Kidney tubule cell (primary cell): ENCODE results near the gene TTC31.

Source experiments
- DNase-seq: peaks from one replicate; pipeline ENCODE4 v3.0.0-alpha.2; 2018; ENCODE audit warnings: low spot score

Gene TTC31

GRCh38 chr2:74505448-74506246, 22.8 kb downstream of the TTC31 start:
- DNase-seq = no peak

- DNase-seq = peak; percentile 98
Observed at GRCh38 chr2:74507145-74507925, 24.5 kb downstream of the TTC31 start, which contains the start of gene PCGF1. Gene PCGF1 (minus strand): TSS chr2:74507695. CDS start chr2:74507668, 27 bp downstream.

- DNase-seq = peak; percentile 61
Observed at GRCh38 chr2:74507926-74508520, 25.1 kb downstream of the TTC31 start.

GRCh38 chr2:74510272-74510671, 27.4 kb downstream of the TTC31 start:
- DNase-seq = no peak

- DNase-seq = no peak
Observed at GRCh38 chr2:74511104-74511989, 28.5 kb downstream of the TTC31 start.

- DNase-seq = no peak
Observed at GRCh38 chr2:74512744-74513604, 30.1 kb downstream of the TTC31 start.

- DNase-seq = no peak
Observed at GRCh38 chr2:74513605-74514367, 30.9 kb downstream of the TTC31 start.

GRCh38 chr2:74514368-74515270, 31.7 kb downstream of the TTC31 start, which contains the start of gene TLX2:
Gene TLX2 (plus strand): TSS chr2:74514450. CDS start chr2:74514807, 357 bp downstream.
- no peak for DNase-seq

- DNase-seq = no peak
Observed at GRCh38 chr2:74515271-74515980, 32.5 kb downstream of the TTC31 start.

GRCh38 chr2:74515981-74516633, 33.2 kb downstream of the TTC31 start:
- peak; percentile 46 for DNase-seq

GRCh38 chr2:74516650-74517049, 33.8 kb downstream of the TTC31 start:
- no peak for DNase-seq

GRCh38 chr2:74522516-74522915, 39.6 kb downstream of the TTC31 start:
- no peak for DNase-seq

- DNase-seq = no peak
Observed at GRCh38 chr2:74524005-74524404, 41.1 kb downstream of the TTC31 start.

- DNase-seq = no peak
Observed at GRCh38 chr2:74524955-74525716, 42.3 kb downstream of the TTC31 start.

- no peak for DNase-seq
Observed at GRCh38 chr2:74525717-74526648, 43.1 kb downstream of the TTC31 start, which contains the start of gene DQX1. Gene DQX1 (minus strand): TSS chr2:74526231. CDS start chr2:74525729, 502 bp downstream.
